ENCODE results near the gene SOSTDC1.
"Not testable (repeated sequence)": the region's sequence is repeated elsewhere in the genome, so short reads cannot be mapped to it uniquely, and the experiment has no call there.

Gene SOSTDC1

GRCh38 chr7:16447876-16448275 lies 17.7 kb downstream of the SOSTDC1 start:
- no peak for ATAC-seq (replicated peaks)
- no peak for DNase-seq
- Mint-ChIP-seq H3K9me3 (no peaks in the 10 kb centered on the region), H3K4me1 (ENCODE audit: low read depth in 2 of 2) (peaks cover 3% of the 10 kb centered on the region in 2 donors), H3K27ac (no peak overlapping the region), H3K4me3 (no peak overlapping the region), H3K36me3 (ENCODE audit: insufficient read depth) (no peaks in the 10 kb centered on the region), H3K27me3 (no peaks in the 10 kb centered on the region)

GRCh38 chr7:16446508-16446907 lies 19.0 kb downstream of the SOSTDC1 start:
- Mint-ChIP-seq H3K9me3 (no peaks in the 10 kb centered on the region), H3K36me3 (ENCODE audit: insufficient read depth) (no peaks in the 10 kb centered on the region), H3K27ac (no peak overlapping the region), H3K4me3 (no peak overlapping the region), H3K27me3 (no peaks in the 10 kb centered on the region), H3K4me1 (ENCODE audit: low read depth in 2 of 2) (peaks cover 2 to 3% of the 10 kb centered on the region in 2 donors)
- ATAC-seq (replicated peaks) (no peak), DNase-seq (no peak)

- not testable (repeated sequence) for H3K4me1 Mint-ChIP-seq (ENCODE audit: low read depth in 2 of 2); ATAC-seq (replicated peaks); H3K36me3 Mint-ChIP-seq (ENCODE audit: insufficient read depth); H3K27me3 Mint-ChIP-seq; H3K27ac Mint-ChIP-seq; H3K4me3 Mint-ChIP-seq; H3K9me3 Mint-ChIP-seq; DNase-seq
These were observed 21.7 kb downstream of the SOSTDC1 start for GRCh38 chr7:16443871-16444270.

- Mint-ChIP-seq H3K27ac (no peak overlapping the region), H3K27me3 (no peaks in the 10 kb centered on the region), H3K4me3 (no peak overlapping the region), H3K9me3 (no peaks in the 10 kb centered on the region), H3K4me1 (ENCODE audit: low read depth in 2 of 2) (no peaks in the 10 kb centered on the region), H3K36me3 (ENCODE audit: insufficient read depth) (no peaks in the 10 kb centered on the region)
- DNase-seq = no peak
- no peak for ATAC-seq (replicated peaks)
These were observed 26.6 kb downstream of the SOSTDC1 start for GRCh38 chr7:16438988-16439387.

- Mint-ChIP-seq H3K27me3 (no peaks in the 10 kb centered on the region), H3K4me3 (no peak overlapping the region), H3K36me3 (ENCODE audit: insufficient read depth) (no peaks in the 10 kb centered on the region), H3K27ac (no peak overlapping the region), H3K9me3 (no peaks in the 10 kb centered on the region), H3K4me1 (ENCODE audit: low read depth in 2 of 2) (peaks cover 2 to 4% of the 10 kb centered on the region in 2 donors)
- DNase-seq (no peak), ATAC-seq (replicated peaks) (no peak)
These were observed 29.2 kb downstream of the SOSTDC1 start for GRCh38 chr7:16436306-16436705.

GRCh38 chr7:16433568-16434122 lies 31.9 kb downstream of the SOSTDC1 start:
- ATAC-seq (replicated peaks) (no peak), DNase-seq (no peak)
- H3K9me3 Mint-ChIP-seq = no peaks in the 10 kb centered on the region
- peaks cover 2 to 4% of the 10 kb centered on the region in 2 donors for H3K4me1 Mint-ChIP-seq (ENCODE audit: low read depth in 2 of 2)
- no peaks in the 10 kb centered on the region for H3K36me3 Mint-ChIP-seq (ENCODE audit: insufficient read depth)
- H3K4me3 Mint-ChIP-seq = no peak overlapping the region
- no peak overlapping the region for H3K27ac Mint-ChIP-seq
- H3K27me3 Mint-ChIP-seq = no peaks in the 10 kb centered on the region

GRCh38 chr7:16432425-16432731 lies 33.2 kb downstream of the SOSTDC1 start:
- DNase-seq = no peak
- no peak overlapping the region for H3K4me3 Mint-ChIP-seq
- H3K4me1 Mint-ChIP-seq (ENCODE audit: low read depth in 2 of 2) = peaks cover 2 to 4% of the 10 kb centered on the region in 2 donors
- no peaks in the 10 kb centered on the region for H3K36me3 Mint-ChIP-seq (ENCODE audit: insufficient read depth)
- H3K27me3 Mint-ChIP-seq = no peaks in the 10 kb centered on the region
- H3K27ac Mint-ChIP-seq = no peak overlapping the region
- H3K9me3 Mint-ChIP-seq = no peaks in the 10 kb centered on the region
- no peak for ATAC-seq (replicated peaks)

- H3K9me3 Mint-ChIP-seq = no peaks in the 10 kb centered on the region
These were observed 33.7 kb downstream of the SOSTDC1 start for GRCh38 chr7:16431646-16432424.

GRCh38 chr7:16430133-16430532 lies 35.4 kb downstream of the SOSTDC1 start:
- no peak for ATAC-seq (replicated peaks)
- no peak for DNase-seq
- no peak overlapping the region for H3K4me3 Mint-ChIP-seq

More at GRCh38 chr7:16431646-16432424, 33.7 kb downstream of the SOSTDC1 start:
- H3K4me1 Mint-ChIP-seq (ENCODE audit: low read depth in 2 of 2) = peaks cover 2 to 4% of the 10 kb centered on the region in 2 donors
- H3K27ac Mint-ChIP-seq = no peak overlapping the region
- peak; percentile 85 for ATAC-seq (replicated peaks)
- no peaks in the 10 kb centered on the region for H3K36me3 Mint-ChIP-seq (ENCODE audit: insufficient read depth)
- H3K27me3 Mint-ChIP-seq = no peaks in the 10 kb centered on the region
- peak; percentile 14 to 40 (median 17) for DNase-seq
- no peak overlapping the region for H3K4me3 Mint-ChIP-seq

GRCh38 chr7:16428672-16429071 lies 36.9 kb downstream of the SOSTDC1 start:
- Mint-ChIP-seq H3K36me3 (ENCODE audit: insufficient read depth) (no peaks in the 10 kb centered on the region), H3K27me3 (no peaks in the 10 kb centered on the region), H3K4me3 (no peak overlapping the region), H3K4me1 (ENCODE audit: low read depth in 2 of 2) (peaks cover 2 to 4% of the 10 kb centered on the region in 2 donors), H3K9me3 (no peaks in the 10 kb centered on the region), H3K27ac (no peak overlapping the region)
- no peak for ATAC-seq (replicated peaks)
- no peak for DNase-seq

More at GRCh38 chr7:16430133-16430532, 35.4 kb downstream of the SOSTDC1 start:
- no peak overlapping the region for H3K27ac Mint-ChIP-seq
- H3K4me1 Mint-ChIP-seq (ENCODE audit: low read depth in 2 of 2) = peaks cover 2 to 4% of the 10 kb centered on the region in 2 donors
- no peaks in the 10 kb centered on the region for H3K9me3 Mint-ChIP-seq
- no peaks in the 10 kb centered on the region for H3K36me3 Mint-ChIP-seq (ENCODE audit: insufficient read depth)
- H3K27me3 Mint-ChIP-seq = no peaks in the 10 kb centered on the region

- no peaks in the 10 kb centered on the region for H3K4me1 Mint-ChIP-seq (ENCODE audit: low read depth in 2 of 2)
- no peaks in the 10 kb centered on the region for H3K36me3 Mint-ChIP-seq (ENCODE audit: insufficient read depth)
- no peaks in the 10 kb centered on the region for H3K9me3 Mint-ChIP-seq
- H3K27ac Mint-ChIP-seq = no peak overlapping the region
- no peaks in the 10 kb centered on the region for H3K27me3 Mint-ChIP-seq
- no peak for DNase-seq
- ATAC-seq (replicated peaks) = no peak
- no peak overlapping the region for H3K4me3 Mint-ChIP-seq
These were observed 37.4 kb downstream of the SOSTDC1 start for GRCh38 chr7:16428182-16428581.

- DNase-seq = no peak
- Mint-ChIP-seq H3K36me3 (ENCODE audit: insufficient read depth) (peaks cover 8% of the 10 kb centered on the region), H3K4me1 (ENCODE audit: low read depth in 2 of 2) (peaks cover 13 to 14% of the 10 kb centered on the region in 2 donors), H3K27ac (no peak overlapping the region), H3K4me3 (no peak overlapping the region), H3K27me3 (no peaks in the 10 kb centered on the region), H3K9me3 (no peaks in the 10 kb centered on the region)
- no peak for ATAC-seq (replicated peaks)
These were observed 41.8 kb downstream of the SOSTDC1 start for GRCh38 chr7:16423761-16424160.

GRCh38 chr7:16422917-16423316 lies 42.6 kb downstream of the SOSTDC1 start:
- Mint-ChIP-seq H3K36me3 (ENCODE audit: insufficient read depth) (peaks cover 8% of the 10 kb centered on the region), H3K27ac (no peak overlapping the region), H3K27me3 (no peaks in the 10 kb centered on the region), H3K9me3 (no peaks in the 10 kb centered on the region), H3K4me3 (no peak overlapping the region), H3K4me1 (ENCODE audit: low read depth in 2 of 2) (peaks cover 13 to 14% of the 10 kb centered on the region in 2 donors)
- DNase-seq = no peak
- no peak for ATAC-seq (replicated peaks)

- peak overlapping the region; percentile 84 to 90 for H3K4me3 Mint-ChIP-seq
- no peaks in the 10 kb centered on the region for H3K9me3 Mint-ChIP-seq
- H3K27me3 Mint-ChIP-seq = no peaks in the 10 kb centered on the region
- peaks cover 13 to 14% of the 10 kb centered on the region in 2 donors for H3K4me1 Mint-ChIP-seq (ENCODE audit: low read depth in 2 of 2)
- H3K27ac Mint-ChIP-seq = peak overlapping the region in 1 of 2 donors; percentile 87
- peaks cover 8% of the 10 kb centered on the region for H3K36me3 Mint-ChIP-seq (ENCODE audit: insufficient read depth)
- no peak for ATAC-seq (replicated peaks)
- no peak for DNase-seq
These were observed 43.5 kb downstream of the SOSTDC1 start for GRCh38 chr7:16422103-16422435.

Measured in effector memory CD8-positive, alpha-beta T cell (primary cell).